LoVo (cell line): ENCODE results near the gene S100A9.
"Not testable (repeated sequence)": the region's sequence is repeated elsewhere in the genome, so short reads cannot be mapped to it uniquely, and the experiment has no call there.

Source experiments
- DNase-seq: peaks from one replicate; pipeline ENCODE4 v3.0.0-alpha.2; 2016; ENCODE audit warnings: low spot score

The S100A9 gene

DNA sequence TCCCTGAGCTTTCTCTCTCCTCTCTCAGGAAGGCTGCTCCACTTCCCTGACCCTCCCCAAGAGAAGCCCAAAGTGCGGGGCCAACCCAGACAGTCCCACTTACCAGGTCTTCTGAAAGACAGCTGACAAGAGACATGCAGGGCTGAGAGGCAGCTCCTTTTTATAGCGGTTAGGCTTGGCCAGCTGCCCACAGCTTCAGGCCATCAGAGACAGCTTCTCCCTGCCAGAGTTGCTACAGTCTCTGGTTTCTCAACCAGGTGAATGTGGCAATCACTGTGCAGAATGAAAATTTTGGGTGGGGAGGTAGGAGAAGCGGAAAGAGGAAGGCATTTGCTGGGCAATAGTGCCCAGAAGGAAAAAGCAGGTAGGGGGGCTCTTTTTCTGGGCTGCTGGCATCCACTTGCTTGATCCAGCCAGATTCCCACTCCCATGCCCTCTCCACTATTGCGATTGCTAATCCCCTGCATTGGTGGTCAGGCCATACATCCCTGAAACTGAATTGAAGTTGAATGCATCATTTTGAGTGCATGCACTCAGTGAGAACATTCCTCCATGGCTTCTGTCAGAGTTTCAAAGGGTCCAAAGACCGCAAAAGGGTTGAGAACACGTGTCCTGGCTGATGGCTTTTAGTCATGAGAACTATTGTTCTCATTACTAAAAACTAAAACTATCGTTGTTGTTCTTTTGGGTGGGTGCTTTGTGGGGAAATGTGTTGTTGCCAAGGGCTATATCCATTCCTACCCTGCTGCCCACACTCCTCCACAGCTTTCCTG lies 33.5 kb downstream of the S100A9 start, which contains the start of gene S100A8:
Gene S100A8, minus strand, starts transcription at position 136 of the 773 bp plus-strand sequence. CDS start 538 bp downstream, outside the sequence.
- peak; percentile 5 for DNase-seq

DNA sequence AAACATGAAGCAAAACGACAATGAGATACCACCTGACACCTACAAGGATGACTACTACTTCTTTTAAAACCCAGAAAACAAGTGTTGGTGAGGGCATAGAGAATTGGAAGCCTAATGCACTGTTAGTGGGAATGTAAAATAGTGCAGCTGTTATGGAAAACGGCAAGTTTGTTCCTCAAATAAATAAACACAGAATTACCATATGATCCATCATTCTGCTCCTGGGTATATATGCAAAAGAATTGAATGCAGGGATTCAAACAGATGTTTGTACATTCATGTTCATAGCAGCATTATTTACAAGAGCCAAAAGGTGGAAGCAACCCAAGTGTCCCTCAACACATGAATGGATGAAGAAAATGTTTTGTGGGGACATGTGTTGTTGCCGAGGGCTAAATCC lies 34.6 kb downstream of the S100A9 start:
- DNase-seq: no peak

DNA sequence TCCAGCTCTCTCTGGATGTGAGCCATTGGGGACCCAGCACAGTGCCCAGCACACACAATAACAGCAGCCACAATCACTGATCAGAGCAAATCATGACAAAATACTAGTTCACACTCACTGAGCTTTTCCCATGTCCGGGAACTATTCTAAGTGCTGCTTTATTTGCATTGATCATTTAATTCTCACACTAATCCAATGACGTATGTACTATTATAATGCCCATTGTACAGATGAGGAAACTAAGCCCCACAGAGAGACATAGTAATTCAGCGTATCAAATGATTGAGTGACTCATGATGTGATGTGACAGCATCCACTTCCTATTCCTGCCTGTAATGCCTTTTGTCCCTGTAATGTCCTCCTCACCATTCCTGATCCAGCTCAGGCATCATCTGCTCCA lies 35.2 kb downstream of the S100A9 start:
- DNase-seq: no peak

DNA sequence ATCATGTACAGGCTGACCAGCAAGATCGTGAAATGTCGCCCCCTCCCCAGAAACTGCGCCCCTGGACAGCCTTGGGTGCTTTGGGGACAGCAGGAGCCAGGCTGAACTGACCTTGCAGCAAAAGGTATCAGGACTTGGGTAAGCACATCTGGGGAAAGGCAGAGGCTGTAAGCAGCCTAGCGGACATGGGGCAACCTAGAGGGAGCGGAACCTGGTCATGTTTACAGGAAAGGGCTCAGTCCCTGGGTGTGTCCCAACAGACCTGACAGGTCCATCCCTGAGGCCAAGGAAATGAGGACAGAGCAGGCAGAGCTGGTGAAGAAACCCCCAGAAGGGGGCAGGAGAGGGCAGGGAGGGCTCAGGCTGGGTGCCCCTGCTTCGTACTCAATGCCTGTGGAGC lies 36.3 kb downstream of the S100A9 start:
- DNase-seq: no peak

DNA sequence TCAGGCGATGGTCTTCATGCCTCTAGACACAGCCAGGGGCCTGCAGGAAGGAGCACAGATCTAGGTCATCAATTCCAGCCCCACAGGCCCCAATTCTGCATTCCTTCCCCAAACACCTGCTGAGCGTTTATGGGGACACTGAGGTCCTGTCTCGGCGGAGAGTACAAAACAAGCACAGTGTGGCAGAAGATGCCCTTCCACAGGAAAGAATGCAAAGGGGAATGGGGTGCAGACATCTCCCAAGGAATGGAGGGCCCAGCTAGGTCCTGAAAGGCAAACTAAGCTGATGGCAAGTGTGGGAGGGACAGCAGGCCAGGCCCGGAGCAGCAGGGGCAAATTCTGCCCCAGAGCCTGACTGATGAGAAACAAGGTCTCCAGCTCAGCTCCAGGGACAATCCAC lies 36.7 kb downstream of the S100A9 start:
- DNase-seq: no peak

DNA sequence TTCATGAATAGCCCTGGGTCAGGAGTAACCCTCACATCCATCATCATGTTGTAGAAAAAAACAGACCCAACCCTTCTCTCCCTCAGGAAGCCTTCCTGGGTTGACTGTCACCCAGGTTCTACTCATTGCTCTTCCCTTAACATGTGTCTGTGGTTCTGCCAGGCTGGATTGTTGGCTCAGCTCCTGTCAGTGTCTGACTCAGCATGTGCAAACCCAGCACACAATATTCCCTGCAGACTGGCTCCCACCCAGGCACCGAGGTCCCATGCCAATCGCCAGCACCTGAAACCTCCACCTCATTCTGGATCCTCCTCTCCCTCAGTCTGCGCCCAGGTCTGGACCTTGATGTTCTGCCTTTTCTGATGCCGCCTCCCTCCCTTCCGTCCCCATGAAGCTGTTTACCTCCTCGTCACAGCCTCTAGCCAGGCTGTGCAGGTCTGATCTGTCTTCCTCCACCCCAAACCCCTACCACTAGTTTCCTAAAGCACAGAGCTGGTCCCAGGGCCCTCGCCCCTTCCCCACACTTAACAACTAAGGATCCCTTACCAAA lies 37.6 kb downstream of the S100A9 start:
- DNase-seq: peak; percentile 6

DNA sequence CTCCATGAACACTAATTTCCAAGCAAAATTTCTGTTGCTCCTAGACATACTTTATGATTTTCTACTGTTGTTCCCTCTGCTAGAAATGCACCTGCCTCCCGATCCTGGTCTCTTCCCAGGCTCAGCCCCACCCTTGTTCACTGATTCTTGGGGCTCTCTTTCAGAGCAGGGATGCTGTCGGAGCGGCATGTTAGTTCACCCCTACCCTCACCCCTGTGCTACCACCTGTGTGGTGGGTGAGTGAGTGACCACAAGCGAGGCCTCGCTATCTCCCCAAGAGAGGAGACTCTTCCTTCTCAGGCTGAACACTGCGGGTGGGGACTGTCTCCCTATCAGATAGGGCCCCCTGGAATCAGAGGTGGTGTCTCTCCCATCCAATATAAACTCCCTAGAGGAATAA lies 38.1 kb downstream of the S100A9 start:
- DNase-seq: no peak

DNA sequence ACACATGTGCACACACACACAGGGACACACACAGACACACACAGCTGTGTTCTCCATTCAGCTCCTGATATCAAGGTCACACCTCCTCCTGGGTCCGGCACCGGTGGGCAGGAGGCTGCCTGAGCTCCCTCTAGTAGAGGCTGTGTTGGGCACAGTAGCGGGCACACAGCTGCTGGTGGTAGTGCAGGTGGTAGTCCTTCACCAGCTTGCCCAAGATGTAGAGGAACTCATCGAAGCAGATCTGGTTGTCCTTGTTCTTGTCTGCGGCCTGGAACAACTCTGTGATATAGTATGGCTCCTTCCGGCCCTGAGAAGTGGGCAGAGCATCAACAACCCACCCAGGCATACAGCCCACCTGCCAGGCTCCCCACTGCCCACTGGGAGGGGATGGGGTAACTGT lies 38.8 kb downstream of the S100A9 start:
- DNase-seq: no peak

DNA sequence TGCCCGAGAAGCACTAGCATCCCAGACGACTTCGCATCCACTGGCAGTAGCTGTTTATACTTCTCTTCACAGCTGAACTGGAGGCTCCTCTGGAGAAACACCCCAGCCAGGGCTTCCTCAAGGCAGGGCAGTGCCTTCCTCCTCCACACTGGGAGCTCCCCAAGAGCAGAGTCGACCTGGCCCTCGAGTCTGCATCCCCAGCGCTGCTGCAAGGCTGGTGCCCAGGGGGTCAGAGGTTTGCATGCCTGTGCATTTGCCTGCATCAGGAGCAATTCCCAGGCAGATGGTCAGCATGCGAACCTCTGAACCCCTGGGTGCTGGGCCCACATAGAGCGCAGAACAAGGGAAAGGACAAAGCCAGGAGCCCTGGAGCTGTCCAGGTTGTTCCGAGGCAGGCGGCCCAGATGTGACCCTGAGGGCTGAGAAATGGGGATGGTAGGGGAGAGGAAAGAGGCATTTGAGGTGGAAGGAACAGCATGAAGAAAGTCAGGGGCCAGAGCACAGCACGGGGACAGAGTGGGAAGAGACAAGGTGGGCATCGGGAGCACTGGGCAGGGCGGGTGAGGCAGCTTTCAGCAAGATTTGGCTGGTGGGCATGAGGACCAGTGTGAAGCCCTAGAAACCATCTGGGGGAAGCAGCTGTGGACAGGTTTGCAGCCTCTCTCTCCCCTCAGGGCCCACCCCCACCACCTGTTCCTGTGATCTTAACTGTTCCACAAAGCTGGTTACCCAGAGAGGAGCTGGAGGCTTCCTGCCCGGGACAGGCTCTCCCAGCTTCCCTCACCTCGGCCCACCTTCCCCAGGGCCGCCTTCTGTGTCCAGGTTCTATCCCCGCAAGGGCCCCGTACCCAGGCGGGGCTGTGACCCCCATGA lies 39.6 kb downstream of the S100A9 start:
- no peak for DNase-seq

DNA sequence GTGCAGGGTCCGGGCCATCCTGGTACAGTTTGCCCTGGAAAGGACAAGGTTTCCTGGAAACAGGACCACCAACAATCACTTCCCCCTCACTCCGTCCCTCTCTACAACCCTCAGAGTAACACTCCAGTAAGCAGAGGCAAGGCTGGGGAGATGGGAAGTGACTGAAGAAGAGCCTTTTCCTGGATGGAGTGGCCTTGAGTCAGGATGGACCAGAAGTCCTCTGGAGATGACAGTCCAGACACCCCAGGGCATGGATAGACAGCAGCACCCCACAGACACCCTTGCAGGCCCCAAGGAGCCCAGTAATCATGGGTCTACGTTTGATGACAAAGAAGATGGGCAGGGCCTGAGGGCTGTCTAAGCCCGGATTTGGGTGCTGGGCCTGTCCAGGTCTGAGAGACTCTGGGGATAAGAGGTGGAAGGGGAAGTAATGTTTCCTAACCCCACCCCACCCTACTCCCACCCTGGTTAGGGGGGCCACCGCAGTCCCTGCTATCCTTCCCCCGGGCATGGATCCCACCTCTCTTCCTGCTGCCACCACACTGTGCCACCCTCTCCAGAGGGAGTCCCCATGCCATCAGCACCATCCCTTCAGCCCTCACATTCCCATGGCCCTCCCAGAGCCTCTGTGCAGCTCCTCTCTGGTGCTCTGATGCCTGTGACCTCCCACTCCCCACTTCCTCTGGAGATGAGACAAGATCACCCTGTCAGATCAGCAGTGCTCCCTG lies 40.4 kb downstream of the S100A9 start:
- DNase-seq: no peak

DNA sequence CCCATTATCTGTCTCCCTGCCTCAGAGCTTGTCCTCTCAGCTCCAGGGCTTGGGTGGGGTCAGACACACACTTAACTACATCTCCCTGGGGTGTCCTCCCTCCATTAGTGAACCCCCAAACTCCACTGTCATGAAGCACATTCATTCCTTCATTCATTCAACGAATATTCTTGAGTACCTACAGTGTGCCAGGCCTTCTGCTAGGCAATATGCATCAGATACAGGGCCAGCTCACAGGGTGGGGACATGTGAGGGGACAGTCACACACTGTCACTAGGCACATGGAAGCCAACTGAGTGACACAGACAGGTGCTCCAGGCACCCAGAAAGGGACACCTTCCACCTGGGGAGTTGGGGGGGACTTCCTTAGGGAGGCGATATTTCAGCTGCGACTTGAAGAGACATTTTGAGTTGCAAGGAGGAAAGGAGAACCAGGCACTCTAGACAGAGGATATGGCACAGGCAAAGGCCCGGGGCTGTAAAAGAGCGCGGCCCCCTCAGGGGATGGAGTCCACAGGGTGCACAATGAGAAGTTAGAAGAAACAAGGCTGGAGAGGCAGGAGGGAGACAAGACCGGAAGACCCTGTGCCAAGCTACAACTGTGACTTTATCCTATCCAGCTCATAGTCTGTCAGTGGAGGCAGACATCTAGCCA lies 41.9 kb downstream of the S100A9 start:
- DNase-seq: no peak

DNA sequence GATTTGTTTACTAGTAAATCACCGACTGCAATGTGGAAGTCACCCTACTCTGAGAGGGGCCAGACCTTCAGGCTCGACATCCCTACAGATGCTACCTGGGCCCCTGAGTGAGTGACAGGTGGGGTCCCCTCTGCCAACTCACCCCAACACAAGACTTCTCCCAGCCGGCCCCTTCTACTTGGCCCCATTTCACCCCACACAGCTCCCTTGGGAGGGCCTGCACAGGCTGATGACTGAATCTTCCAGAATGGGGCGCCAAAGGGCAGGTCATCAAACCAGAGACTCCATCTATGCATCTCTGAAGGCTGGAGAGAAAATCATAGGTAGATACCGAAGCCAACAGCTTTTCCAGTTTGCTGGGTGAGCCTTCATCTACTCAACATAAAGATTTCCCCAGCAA lies 42.6 kb downstream of the S100A9 start:
- no peak for DNase-seq

DNA sequence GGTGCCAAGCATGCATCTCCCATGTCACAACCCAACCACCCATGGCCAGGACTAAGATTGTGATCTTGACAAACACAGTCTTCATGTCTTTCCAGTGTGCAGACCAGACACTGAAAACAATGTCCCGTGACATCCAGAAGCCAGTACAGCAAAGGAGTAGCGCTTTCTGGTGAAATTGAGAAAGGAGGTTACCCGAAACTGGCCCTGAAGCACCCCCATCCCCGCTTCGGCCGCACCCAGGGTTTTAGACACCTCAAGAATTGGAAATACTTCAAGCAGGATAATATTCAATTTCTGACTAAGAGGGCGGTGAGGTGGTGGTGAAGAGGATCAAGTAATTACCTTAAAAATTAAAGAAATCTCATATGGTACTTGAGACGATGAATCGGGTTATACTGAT lies 43.8 kb downstream of the S100A9 start:
- no peak for DNase-seq

DNA sequence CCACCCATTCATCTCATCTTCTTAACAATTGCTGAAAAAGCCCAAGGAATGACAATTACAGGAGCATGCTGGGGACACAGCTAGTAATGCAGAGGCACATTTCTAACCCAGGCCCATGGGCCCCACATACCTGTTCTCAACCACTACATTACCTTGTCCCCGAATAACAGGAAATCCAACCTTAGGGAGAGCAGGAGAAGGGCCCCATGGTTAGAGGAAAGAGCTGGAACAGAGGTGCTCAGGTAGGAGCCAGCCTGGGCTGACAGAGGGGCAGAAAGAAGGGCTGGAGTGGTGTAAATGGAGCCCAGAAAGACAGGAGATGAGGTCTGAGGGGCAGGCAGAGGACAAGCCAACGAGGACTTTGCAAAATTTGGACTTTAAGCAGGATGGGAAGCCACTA lies 44.6 kb downstream of the S100A9 start:
- no peak for DNase-seq

DNA sequence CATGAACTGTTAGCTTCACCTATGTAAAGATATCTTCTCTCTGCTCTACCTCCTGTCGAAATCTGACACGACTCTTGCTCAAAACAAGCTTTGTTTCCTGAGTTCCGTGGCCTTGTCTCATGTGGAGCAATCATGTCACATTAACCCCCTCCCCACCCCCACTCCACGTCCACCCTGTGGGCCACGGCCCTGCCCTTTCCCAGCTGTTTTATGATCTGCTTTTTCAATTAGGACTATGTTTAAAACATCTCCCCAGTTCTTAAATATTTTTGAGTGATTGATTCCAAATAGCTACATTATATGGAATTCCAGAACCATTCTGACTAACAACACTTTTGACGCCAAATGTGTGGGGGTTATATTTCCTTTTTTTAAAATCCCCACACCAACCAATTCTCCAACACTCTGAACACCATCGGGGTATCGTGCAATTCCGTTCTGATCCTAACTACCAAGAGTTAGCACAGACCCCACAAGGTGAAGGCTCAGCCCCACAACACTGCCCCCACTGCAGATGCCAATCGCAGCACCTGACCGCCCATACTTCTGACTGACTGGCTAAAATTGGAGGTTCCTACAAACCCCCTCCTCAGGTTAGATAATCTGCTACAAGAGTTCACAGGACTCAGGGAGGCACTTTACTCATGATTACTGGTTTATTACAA lies 45.9 kb downstream of the S100A9 start:
- DNase-seq: no peak

DNA sequence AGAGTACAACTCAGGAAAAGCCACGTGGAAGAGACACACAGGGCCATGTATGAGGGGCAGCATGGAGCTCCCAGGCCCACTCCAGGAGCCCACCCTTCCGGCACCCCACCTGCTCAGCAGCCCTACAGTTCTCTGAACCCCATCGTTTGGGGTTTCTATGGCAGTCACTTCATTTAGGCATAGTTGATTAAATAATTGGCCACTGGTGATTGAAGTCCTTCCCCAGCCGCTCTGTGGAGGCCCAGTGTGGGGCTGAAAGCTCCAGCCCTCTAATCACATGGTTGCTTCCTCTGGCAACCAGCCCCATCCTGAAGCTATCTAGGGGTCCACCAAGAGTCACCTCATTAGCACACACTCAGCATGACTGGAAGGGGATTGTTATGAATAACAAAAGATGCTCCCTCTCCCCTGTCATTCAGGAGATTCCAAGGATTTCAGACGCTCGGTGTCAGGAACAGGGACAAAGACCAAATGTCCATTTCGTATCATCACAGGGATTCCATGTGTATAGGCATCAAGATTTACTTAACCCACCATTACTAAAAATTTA lies 46.5 kb downstream of the S100A9 start:
- DNase-seq: no peak

DNA sequence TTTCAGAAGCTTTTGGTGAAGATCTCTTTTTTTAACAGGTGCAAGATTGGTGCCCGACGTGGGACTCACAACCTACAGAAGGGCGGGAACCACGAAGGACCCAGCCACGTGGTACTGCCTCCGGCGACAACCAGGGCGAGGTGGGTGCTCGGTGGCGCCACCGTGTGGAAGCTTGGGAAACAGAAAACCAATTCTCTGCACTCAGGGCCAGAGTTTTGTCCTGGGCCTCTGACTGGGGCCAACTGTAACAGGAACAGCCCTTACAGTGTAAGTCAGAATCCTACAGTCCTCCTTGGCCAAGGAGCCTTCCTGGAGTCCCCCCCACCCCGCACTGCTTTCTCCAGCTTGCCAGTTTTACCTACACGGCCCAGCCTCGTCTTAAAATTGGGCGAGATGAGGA lies 47.1 kb downstream of the S100A9 start:
- DNase-seq: no peak

DNA sequence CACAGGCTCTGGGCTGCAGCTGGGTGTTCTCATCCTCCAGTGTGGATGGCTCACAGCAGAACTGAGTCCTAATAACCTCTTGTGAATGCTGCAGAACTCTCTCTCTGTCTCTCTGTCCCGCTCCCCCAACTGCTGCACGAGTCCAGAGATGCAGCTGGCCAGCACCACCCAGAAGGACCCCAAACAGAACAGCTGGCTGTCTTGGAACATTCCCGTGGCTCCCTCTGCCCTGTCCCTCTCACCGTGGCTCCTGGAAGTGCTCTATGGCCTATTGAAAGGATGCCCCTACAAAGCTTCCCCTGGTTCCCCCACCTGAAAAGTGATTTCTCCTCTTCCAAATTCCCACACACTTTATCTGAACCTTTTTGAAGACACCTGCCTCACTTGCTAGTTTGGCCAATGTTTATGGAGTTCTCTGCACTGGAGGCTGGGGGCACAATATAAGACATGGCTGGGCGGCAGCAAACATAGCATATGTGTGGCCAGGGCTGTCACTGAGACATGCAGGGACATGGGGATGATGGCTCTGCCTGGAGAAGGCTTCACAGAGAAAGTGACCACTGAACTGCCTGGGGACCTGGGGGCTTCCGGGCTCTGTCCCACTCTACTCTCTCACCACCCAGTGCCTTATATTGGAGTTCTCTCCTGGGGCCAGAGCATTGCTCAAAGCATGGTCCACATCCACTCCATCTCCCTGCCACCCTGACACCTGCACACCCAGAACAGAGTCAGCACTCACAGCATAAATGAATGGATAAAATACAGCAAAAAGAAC lies 48.4 kb downstream of the S100A9 start:
- not testable (repeated sequence) for DNase-seq

DNA sequence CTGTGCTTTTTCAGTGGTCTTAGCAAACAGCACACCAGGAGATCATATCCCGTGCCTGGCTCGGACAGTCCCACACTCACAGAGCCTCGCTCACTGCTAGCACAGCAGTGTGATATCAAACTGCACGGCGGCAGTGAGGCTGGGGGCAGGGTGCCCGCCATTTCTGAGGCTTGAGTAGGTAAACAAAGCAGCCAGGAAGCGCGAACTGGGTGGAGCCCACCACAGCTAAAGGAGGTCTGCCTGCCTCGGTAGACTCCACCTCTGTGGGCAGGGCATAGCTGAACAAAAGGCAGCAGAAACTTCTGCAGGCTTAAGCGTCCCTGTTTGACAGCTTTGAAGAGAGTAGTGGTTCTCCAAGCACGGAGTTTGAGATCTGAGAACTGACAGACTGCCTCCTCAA lies 49.6 kb downstream of the S100A9 start:
- DNase-seq: not testable (repeated sequence)
